Measurements from ENCODE around the gene NOTO.

Gene NOTO

GRCh38 chr2:73246850-73247249, 44.5 kb downstream of the NOTO start:
- no peaks in the 10 kb centered on the region for H3K9me3 ChIP-seq (ENCODE audit: severe bottlenecking)
- no peak for DNase-seq
- H3K4me3 ChIP-seq (ENCODE audit: low read depth, low read length) = no peak overlapping the region
- no peak overlapping the region for H3K27ac ChIP-seq
- no peaks in the 10 kb centered on the region for H3K27me3 ChIP-seq (ENCODE audit: insufficient read depth, low read depth, severe bottlenecking)
- peaks cover 95% of the 10 kb centered on the region for H3K36me3 ChIP-seq
- no peak for TF ChIP-seq CTCF (IDR thresholded peaks at IDR 0.05; ENCODE audit: low read depth, low read length)

- DNase-seq = no peak
- H3K27ac ChIP-seq = no peak overlapping the region
- H3K27me3 ChIP-seq (ENCODE audit: insufficient read depth, low read depth, severe bottlenecking) = no peaks in the 10 kb centered on the region
- H3K9me3 ChIP-seq (ENCODE audit: severe bottlenecking) = no peaks in the 10 kb centered on the region
- H3K4me3 ChIP-seq (ENCODE audit: low read depth, low read length) = no peak overlapping the region
- no peak for TF ChIP-seq CTCF (IDR thresholded peaks at IDR 0.05; ENCODE audit: low read depth, low read length)
- H3K36me3 ChIP-seq = peaks cover 100% of the 10 kb centered on the region
These were observed 47.3 kb downstream of the NOTO start for GRCh38 chr2:73249636-73250035.

GRCh38 chr2:73250872-73251846, 48.8 kb downstream of the NOTO start:
- peaks cover 91% of the 10 kb centered on the region for H3K36me3 ChIP-seq
- H3K9me3 ChIP-seq (ENCODE audit: severe bottlenecking) = no peaks in the 10 kb centered on the region
- H3K27ac ChIP-seq = no peak overlapping the region
- DNase-seq = no peak
- no peak overlapping the region for H3K4me3 ChIP-seq (ENCODE audit: low read depth, low read length)
- H3K27me3 ChIP-seq (ENCODE audit: insufficient read depth, low read depth, severe bottlenecking) = no peaks in the 10 kb centered on the region
- no peak for TF ChIP-seq CTCF (IDR thresholded peaks at IDR 0.05; ENCODE audit: low read depth, low read length)

GRCh38 chr2:73252238-73253027, 50.1 kb downstream of the NOTO start:
- Histone ChIP-seq H3K9me3 (ENCODE audit: severe bottlenecking) (no peaks in the 10 kb centered on the region), H3K36me3 (peaks cover 80% of the 10 kb centered on the region), H3K27me3 (ENCODE audit: insufficient read depth, low read depth, severe bottlenecking) (no peaks in the 10 kb centered on the region), H3K4me3 (ENCODE audit: low read depth, low read length) (no peak overlapping the region), H3K27ac (no peak overlapping the region)
- DNase-seq = no peak
- TF ChIP-seq CTCF (IDR thresholded peaks at IDR 0.05; ENCODE audit: low read depth, low read length) = no peak

- Histone ChIP-seq H3K4me3 (ENCODE audit: low read depth, low read length) (no peak overlapping the region), H3K9me3 (ENCODE audit: severe bottlenecking) (no peaks in the 10 kb centered on the region), H3K27me3 (ENCODE audit: insufficient read depth, low read depth, severe bottlenecking) (no peaks in the 10 kb centered on the region), H3K27ac (no peak overlapping the region), H3K36me3 (peaks cover 80% of the 10 kb centered on the region)
- no peak for TF ChIP-seq CTCF (IDR thresholded peaks at IDR 0.05; ENCODE audit: low read depth, low read length)
- no peak for DNase-seq
These were observed 51.0 kb downstream of the NOTO start for GRCh38 chr2:73253400-73253799.
